Activated CD4-positive, alpha-beta T cell treated with anti-CD3 and anti-CD28 coated beads for 1 hour (primary cell): ENCODE data around the gene THRB.
"Not testable (repeated sequence)": the region's sequence is repeated elsewhere in the genome, so short reads cannot be mapped to it uniquely, and the experiment has no call there.

ENCODE experiments used
- DNase-seq: peaks from one replicate; pipeline ENCODE4 v3.0.0-alpha.2; 2020

The THRB gene

DNA sequence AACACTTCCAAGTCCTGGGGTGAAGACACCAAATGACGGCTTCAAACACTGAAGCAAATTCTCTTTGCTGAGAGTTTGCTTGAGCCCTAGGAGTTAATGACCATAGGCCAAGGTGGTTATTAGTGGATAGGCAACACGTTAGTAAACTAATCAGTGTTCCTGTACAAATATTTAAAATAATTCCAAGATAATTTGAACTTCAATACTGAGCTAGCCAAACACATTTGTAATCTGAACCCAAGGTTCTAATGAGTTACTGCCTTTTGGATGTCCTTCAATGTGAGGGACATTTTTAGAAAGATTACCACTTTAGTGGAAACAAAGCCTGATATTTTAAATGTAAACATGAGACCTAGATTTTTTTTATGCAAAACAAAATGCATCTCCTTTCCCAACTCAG lies 94.6 kb downstream of the THRB start:
- DNase-seq, result no peak

DNA sequence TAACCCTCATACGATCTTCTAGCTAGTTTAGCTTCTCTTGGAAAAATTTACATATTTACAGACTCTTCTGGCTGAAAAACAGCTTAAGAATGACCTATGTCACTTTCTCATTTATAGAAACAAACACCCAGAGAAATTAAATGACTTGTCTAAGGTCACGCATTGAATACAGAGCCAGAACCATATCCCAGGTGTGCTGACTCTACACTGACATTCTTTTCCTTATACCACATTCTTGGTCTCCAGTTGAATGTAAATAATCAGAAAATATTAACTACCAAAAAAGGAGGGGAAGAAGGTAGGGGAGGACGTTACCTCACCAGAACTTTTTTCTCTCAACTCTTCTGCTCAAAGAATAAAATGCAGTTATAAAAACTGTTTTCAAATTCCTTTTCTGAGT lies 95.0 kb downstream of the THRB start:
- DNase-seq, result no peak

DNA sequence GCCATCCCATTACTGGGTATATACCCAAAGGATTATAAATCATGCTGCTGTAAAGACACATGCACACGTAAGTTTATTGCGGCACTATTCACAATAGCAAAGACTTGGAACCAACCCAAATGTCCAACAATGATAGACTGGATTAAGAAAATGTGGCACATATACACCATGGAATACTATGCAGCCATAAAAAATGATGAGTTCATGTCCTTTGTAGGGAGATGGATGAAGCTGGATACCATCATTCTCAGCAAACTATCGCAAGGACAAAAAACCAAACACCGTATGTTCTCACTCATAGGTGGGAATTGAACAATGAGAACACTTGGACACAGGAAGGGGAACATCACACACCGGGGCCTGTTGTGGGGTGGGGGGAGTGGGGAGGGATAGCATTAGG lies 95.9 kb downstream of the THRB start:
- DNase-seq, result not testable (repeated sequence)

DNA sequence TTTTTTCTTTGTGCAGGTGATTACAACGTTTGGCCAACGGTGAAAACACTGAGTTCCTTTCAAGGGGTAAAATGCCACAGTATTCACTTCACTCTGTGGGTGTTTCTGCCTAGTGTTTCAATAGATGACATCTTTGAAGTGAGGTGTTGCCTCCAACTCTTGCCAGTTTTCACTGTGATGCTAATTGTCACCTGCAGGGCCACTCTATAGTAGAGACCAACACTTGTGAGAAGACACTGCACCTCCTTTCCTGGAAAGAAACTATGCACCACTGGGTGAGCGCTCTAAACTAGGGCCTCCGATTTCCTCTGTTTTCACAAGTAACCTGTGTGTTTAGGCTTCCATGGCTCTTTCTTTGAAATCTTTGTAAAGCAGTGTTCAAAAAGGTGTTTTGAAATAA lies 98.3 kb downstream of the THRB start:
- no peak for DNase-seq

DNA sequence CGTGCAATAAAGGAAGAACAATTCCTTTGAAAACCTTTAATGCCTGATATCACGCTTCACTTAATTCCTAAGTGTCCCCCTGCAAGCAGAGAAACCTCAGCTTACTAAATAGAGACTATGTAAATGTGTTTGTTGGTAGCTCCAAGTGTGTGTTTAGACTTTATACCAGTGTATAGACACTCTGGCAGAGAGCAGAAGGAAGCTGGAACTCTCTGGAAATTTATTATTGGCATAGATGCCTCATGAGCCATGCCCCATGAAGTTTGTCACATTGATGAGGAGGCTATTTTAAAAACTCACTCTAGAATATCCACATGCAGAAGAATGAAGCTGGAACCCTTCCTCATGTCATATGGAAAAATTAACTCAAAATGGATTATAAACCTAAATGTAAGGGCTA lies 99.9 kb downstream of the THRB start:
- no peak for DNase-seq

DNA sequence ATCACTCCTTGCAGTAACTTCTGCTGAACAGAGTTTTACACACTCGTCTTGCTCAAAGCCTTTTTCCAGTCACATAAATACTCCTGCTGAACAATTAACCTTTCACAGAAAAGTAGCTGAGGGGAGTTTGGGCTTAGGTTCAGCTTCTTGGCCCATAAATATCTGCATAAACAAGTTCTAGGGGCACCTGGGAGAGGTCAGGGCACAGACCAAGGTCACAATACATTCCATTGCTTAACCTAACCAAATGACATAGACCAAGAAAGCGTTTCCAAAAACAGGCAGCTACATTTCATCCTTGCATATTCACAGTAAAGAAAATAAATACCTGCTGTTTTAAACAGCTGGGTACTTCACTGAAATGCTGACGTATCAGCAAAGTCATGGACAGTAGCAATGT lies 101.3 kb downstream of the THRB start:
- DNase-seq, result no peak

DNA sequence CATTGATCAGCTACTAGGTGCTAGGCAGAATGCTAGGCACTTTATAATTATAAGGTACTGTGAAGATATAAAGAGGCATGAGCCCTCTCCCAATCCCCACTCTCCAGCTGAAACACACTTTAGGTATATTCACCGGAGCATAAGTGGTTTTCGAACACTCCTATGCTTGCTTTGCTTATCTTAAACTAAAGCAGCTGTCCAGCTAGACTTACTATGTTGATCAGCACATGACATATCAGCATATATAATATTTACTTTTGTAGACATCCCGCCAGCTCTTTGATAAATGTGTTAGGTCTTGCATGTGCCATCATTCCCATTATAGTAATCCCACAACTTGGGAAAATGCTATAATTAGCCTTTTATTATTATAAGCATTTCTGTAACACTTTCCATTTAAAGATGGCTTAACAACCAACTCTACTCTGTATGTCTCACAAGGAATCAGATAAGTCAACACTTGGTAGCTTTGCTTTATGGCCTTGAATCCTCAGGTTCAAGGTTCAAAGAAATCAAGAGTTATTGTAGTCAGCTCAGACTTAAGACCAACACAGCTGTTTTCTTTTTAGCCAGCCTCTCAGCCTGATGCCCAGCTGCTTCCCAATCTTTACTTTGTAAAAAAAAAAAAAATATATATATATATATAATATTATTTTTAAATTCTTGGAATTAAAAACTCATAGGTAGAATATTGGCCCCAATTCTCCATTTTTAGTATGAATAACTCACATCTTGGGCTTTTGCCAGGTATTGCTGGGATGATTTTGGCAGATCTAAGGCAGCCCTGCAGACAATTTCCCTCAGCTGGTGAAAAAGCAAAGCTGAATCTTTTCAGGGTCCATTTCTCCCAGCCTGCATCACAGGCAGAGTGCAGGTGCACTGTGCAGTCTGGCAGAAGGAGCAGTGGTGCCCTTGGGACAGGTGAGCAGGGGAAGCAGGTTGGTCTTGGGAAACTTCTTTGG lies 104.2 kb downstream of the THRB start:
- no peak for DNase-seq

DNA sequence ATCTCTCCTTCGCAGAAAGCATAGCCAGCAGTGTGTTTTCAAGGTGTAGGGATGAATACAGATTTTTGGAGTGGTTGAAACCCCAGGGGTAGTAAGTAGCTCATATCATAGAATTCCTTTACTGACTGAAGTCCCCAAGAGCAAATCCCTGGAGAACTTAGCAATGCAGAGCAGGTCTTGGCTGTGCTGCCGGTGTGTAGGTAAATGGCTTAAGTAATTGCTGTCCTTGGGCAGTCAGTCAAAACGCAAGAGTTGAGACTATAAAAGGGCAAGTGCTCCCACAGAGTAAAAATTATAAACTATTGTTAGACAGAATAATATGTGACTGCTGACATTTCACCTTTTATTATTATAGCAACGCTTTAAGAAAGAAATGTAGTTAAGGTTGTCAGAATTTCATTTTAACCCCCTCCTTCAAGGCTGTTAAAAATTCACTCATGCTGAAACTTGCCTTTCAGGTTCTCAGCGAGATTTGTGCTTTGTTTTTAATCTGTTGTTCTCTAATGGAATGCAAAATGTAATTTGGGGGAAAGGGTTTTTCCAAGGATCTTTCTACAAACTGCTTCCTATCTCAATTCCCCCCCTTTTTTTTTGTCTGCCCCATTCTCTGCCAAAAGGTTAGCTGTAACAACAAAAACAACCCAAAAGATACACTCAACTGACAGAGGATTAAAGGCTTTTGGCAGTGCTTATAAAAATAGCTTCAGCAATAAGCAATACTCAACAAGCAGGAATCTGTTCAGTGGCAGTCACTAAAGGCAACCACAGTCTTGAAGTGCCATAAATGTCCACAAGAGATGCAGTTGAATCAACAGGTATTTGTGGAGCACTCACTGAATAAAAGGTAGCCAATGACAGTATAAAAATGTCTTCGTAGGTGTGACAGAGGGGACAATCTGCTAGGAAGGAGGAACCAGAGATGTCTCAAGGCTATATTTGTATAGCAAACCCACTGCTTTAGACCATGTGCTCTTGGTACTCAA lies 105.3 kb downstream of the THRB start:
- DNase-seq, result no peak

DNA sequence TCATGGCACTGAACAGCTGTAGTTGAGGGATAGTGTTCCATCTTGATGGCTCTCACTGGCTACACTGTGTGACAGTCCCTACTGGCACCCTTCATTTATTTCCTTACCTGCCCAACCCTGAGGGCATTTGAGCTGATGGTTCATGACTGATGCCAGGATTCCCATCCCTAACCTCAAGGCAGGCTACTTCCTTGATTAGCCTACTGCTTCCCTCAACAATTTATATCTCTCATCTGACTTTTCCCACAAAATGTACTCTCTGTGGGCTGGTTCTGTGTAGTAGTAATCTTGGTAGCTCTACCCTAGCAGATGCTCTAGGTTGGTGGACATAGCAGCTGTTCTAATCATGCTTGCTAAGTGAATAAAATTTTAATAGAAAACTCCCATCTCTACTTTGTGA lies 106.0 kb downstream of the THRB start:
- no peak for DNase-seq

DNA sequence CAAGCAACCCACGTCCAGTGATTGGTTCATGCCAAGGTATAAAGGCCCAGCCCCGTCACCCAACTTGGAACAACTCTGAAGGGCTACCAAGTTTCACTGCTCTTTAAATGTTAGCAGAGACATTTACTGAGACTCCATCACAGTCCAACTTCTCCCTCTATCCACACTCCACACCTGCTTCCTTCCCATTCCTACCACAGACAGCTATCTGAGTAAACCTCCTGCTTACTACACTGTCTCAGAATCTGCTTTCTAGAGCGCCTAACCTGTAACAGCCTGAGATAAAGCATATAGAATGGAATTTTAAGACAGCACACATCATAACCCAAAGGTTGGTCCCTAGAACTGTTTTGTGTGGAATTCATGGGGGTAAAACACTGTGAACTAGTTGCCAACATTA lies 106.5 kb downstream of the THRB start:
- no peak for DNase-seq

DNA sequence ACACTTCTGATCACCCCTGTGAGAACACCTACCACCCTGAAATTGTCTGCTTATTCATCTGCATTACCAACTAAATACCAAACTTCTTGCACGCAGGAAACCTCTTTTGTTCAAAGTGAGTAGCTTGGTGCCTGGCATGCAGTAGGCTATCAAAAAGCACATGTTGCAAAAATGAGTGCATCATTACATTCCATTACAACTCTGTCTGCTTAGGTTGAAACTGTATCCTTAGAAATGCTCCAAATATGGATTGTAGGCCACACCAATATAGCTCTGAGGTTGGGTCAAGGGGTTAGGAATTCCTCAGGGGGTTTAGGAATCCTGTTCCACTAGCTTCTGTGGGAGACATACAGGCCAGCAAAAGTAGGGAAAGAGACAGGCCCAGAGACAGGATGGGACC lies 107.2 kb downstream of the THRB start:
- DNase-seq, result no peak

DNA sequence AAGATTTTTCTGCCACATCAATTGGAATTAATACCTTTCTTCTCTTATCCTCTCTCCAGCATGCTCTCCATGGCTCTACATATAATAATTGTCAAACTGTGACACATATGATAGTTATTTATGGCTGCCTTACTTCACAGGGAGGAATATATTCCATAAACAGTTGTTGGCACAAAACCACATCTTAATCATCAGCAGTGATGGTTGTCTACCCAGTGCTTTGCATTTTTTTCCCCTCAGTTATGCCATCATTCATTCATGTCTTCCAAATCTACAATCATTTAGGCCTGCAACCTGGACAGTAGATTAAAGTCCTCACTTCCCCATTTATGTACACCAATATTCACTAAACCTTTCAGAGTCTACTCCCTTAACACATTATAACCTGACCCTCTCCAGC lies 107.7 kb downstream of the THRB start:
- DNase-seq, result no peak

DNA sequence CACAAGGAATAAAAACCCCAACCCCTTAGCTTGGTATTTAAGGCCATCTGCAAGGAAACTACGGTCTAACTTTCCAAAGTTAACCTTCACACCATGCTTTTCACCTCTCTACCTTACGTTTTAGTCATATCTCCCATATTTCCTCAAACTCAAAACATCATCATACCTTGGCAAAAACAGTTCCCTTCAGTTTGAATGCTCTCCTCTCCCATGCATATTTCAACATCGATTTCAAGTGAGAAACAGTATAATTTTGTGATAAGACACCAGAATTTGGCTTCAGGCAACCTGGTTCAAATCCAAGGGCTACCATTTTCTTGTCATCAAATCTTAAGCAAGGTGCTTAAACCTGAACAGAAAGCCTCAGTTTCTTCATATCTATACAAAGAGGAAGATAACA lies 108.2 kb downstream of the THRB start:
- no peak for DNase-seq

DNA sequence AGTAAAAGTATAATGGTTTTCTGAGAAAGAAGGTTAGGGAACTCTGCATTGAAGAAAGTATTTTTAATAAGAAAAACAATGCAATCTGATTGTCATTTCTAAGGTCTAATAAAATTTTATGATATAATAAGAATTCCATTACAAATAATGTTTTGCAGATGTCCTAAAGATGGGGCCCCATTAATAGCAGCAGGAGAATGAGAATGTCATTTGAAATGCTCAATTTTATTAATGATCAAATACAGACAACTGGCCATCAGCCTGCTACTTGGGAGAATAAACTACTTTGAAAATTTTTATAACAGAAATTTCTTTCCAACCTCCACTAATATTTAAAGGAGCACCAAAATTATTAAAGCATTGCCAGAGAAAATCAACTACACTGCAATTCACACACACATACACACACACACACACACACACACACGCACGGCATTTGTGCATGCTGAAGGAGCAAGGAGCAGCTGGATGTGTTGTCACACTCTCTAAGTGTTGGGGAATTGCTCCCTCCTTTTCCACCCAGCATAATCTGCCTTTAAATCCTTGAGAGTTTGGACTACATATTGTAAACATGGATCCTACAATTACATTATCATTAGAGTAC lies 109.5 kb downstream of the THRB start:
- DNase-seq, result no peak

DNA sequence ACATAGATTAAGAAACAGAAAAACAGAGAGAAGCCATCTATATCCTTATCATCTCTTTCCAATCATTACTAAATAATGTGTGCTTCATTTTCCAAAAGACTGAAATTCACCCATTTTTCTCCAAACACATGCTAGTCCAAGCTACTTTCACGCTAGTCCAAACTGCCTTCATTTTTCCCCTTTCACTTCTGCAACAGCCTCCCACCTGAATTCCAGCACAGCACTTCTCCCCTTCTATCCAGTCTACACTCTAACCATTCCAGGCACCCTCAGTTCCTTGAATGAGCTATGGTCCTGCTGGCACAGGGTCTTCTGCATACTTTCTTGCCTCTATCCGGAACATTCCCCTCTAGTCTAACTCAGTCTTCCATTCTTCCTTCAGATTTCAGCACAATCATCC lies 112.0 kb downstream of the THRB start:
- no peak for DNase-seq

DNA sequence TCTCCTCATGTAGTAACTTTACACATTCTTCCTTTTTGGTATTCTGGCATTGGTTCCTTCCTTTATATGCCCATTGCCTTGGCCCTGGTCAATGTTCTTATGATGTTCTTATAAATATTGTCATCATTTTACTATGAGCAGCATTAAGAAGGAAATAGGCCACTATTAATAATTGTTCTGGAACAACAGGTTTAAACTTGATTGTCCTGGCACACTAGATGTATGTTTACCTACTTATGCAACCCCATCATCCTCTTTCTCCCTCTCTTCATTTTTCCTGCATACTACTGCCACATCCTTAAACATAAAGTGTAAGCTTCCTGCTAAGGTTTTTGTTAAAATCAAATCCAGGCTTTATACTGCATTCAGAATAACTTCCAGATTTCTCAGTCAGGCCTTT lies 114.7 kb downstream of the THRB start:
- no peak for DNase-seq

DNA sequence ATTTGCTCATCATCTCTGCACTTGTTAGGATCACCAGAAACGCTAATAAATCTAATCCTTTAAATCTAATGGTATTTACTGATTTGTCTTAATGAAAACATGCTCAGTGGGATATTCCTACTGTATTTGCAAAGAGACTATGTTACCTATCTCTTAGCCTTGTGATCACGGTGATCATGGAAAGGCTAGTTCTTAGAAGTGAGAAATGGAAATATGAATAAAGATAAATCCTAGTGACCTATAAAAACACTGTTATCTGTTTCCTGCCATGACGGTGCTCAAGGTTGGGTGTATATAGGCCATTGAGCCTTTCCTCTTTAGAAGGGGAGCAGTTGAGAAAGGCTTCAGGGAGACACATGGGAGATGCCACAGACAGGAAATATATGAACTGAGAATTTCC lies 116.3 kb downstream of the THRB start:
- no peak for DNase-seq

DNA sequence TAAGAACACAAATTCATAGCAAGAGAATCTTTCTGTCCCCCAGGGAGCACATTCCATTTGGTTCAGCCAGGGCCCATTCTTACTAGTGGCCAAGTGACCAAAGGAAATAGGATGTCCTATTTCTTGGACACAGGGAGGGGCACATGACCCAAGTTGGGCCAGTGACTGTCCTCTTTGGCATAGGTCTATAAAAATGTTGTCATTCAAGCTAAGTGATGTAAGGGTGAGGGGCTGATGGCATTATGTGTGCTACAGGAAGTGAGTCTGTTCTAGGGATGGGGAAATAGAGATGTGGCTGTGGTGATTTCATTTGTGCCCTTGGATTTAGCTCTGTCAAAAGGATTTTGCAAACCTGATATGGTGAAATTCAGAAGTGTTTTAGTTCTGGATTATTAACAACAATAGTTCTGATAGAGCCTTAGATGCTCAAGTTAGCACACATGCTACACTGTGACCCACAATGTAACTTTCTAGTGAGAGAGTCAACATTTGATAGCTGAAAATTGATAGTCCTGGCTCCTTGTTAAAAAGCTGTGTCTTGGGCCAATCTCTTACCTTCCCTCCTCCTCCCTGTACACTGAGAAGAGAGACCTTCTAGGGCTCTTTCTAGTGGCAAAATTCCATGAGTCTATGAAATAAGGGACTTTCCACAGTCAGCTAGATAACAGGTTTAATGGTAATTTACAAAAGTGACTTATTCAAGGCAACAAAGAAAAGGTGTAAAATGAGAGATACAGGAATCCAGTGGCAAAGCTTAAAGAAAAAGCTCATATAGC lies 117.2 kb downstream of the THRB start:
- no peak for DNase-seq

DNA sequence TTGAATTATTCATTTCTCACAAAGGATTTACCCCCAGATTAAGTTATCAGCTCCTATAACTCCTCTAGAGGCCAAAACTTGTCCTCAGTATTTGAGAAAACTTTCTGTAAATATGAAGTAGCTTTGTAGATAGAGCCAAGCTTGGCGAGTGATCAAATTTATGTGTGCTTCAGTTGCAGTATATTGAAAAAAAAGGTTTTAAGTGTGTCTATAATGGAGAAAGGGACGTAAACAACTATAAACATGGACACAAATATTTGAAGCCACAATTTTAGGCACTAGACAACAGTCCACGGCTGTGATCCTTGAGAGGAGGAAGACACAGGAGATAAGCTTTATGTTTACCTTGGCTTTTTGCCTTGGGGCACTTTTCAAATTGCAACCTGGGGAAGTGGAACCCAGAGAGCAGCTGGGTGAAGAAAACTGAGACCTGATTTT lies 118.7 kb downstream of the THRB start:
- no peak for DNase-seq

DNA sequence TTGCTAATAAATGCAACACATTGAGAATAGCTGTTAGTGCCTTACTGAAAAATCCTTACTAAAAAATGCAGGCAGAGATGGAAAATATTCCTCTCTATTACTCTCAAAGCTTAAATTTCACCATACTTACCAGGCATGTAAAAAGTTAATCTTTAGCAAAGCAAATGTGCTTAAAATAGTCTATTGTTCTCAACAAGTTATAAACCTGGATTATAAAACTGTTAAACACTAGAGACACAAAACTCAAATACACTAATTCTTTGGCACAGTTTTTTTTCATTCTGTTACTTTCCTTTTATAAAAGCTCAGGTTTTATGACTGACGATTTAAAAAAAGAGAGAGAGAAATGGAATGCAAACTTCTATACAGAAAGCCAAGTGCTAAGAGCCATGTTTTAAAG lies 119.8 kb downstream of the THRB start:
- DNase-seq, result no peak

DNA sequence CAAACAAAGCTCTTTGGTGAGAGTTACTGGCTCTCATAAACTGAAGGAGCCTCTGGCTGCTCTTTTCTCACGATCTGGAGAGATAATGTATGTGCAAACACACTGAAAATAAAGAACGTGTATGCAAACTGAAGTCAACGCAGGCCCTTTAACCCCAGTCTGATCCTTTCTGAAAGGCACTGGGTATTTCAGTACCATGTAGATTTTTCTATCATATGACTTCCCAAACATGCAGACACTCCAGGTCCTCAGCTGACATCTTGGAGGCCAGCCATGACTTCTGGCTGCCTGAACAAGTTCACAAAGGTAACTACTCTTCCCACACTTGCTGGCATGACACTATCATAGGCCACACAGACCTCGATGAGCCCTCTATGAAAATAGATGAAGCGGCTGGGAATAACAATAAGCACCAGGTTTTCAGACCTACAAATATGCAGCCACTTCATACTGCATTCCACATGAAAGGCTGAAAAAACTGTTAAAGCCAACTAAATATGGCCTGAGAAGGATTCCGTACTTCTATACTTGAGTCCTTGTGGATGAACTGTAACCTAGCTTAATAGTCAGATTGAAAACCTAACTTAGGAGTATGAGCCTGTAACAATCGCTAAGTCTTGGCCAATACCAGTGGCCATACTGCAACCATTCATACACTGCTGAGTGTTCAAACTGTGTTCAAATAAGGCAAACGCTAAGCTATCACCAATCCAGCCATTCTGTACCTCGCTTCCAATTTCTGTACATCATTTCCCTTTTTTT lies 121.3 kb downstream of the THRB start:
- no peak for DNase-seq
